ENCODE results near the gene SHH.

The SHH gene

GRCh38 chr7:155790666-155791065, 21.6 kb downstream of the SHH start:
- no peak overlapping the region for H3K23ac ChIP-seq (ENCODE audit: low read length)
- H3K4me1 ChIP-seq (ENCODE audit: control insufficient read depth in 1 of 2, insufficient read depth in 2 of 2, low read length in 2 of 2): peaks cover 0 to 9% of the 10 kb centered on the region in 2 experiments
- no peak overlapping the region for H4K12ac ChIP-seq (ENCODE audit: low read depth, low read length)
- WGBS (ENCODE audit: extremely low coverage, insufficient coverage, insufficient read length): no CpG with 5 or more reads among the region's 8 CpGs
- H3K4me2 ChIP-seq (ENCODE audit: low read length): no peak overlapping the region
- no peak overlapping the region for H3K9ac ChIP-seq (ENCODE audit: low read length)
- H4K8ac ChIP-seq (ENCODE audit: low read depth, low read length): no peak overlapping the region
- peaks cover 5% of the 10 kb centered on the region for H3K27me3 ChIP-seq (ENCODE audit: insufficient read depth, low read length)
- no peak overlapping the region for H4K91ac ChIP-seq (ENCODE audit: low read depth, low read length)
- H3K79me1 ChIP-seq (ENCODE audit: low read length): no peaks in the 10 kb centered on the region
- DNase-seq: no peak
- H3K4ac ChIP-seq (ENCODE audit: low read depth, low read length): no peak overlapping the region
- no peak overlapping the region for H2BK12ac ChIP-seq (ENCODE audit: low read length)
- no peak overlapping the region for H3K14ac ChIP-seq (ENCODE audit: low read length)
- no peak overlapping the region for H2BK5ac ChIP-seq (ENCODE audit: low read depth, low read length, poor library complexity)
- no peak overlapping the region for H3K27ac ChIP-seq (ENCODE audit: low read depth, low read length)
- H3K79me2 ChIP-seq (ENCODE audit: control insufficient read depth, insufficient read depth, low read length, poor library complexity): no peaks in the 10 kb centered on the region
- H3K9me3 ChIP-seq (ENCODE audit: insufficient read depth, low read depth, low read length): peaks cover 11% of the 10 kb centered on the region
- H3K4me3 ChIP-seq (ENCODE audit: low read depth, low read length): no peak overlapping the region
- H3K36me3 ChIP-seq (ENCODE audit: control insufficient read depth in 1 of 2, insufficient read depth in 2 of 2, low read length in 2 of 2): no peaks in the 10 kb centered on the region
- no peak overlapping the region for H3K18ac ChIP-seq (ENCODE audit: low read length)
- H2AK5ac ChIP-seq (ENCODE audit: low read length): no peak overlapping the region
- H2AFZ ChIP-seq (ENCODE audit: insufficient read depth, low read length, poor library complexity): no peak overlapping the region
- H2BK120ac ChIP-seq (ENCODE audit: insufficient read depth, low read length, poor library complexity): no peak overlapping the region

GRCh38 chr7:155789001-155789725, 23.1 kb downstream of the SHH start:
- Histone ChIP-seq H4K12ac (ENCODE audit: low read depth, low read length) (no peak overlapping the region), H3K4me1 (ENCODE audit: control insufficient read depth in 1 of 2, insufficient read depth in 2 of 2, low read length in 2 of 2) (peaks cover 0 to 9% of the 10 kb centered on the region in 2 experiments), H2AFZ (ENCODE audit: insufficient read depth, low read length, poor library complexity) (no peak overlapping the region), H2BK120ac (ENCODE audit: insufficient read depth, low read length, poor library complexity) (no peak overlapping the region), H3K18ac (ENCODE audit: low read length) (no peak overlapping the region), H3K4ac (ENCODE audit: low read depth, low read length) (no peak overlapping the region), H3K4me3 (ENCODE audit: low read depth, low read length) (no peak overlapping the region), H3K4me2 (ENCODE audit: low read length) (no peak overlapping the region), H3K36me3 (ENCODE audit: control insufficient read depth in 1 of 2, insufficient read depth in 2 of 2, low read length in 2 of 2) (peaks cover 0 to 2% of the 10 kb centered on the region in 2 experiments), H3K27ac (ENCODE audit: low read depth, low read length) (no peak overlapping the region), H4K91ac (ENCODE audit: low read depth, low read length) (no peak overlapping the region), H3K79me1 (ENCODE audit: low read length) (no peaks in the 10 kb centered on the region), H3K14ac (ENCODE audit: low read length) (no peak overlapping the region), H3K23ac (ENCODE audit: low read length) (no peak overlapping the region), H2AK5ac (ENCODE audit: low read length) (no peak overlapping the region), H2BK12ac (ENCODE audit: low read length) (no peak overlapping the region), H3K27me3 (ENCODE audit: insufficient read depth, low read length) (peaks cover 5% of the 10 kb centered on the region), H3K9me3 (ENCODE audit: insufficient read depth, low read depth, low read length) (peaks cover 9% of the 10 kb centered on the region), H3K79me2 (ENCODE audit: control insufficient read depth, insufficient read depth, low read length, poor library complexity) (no peaks in the 10 kb centered on the region), H2BK5ac (ENCODE audit: low read depth, low read length, poor library complexity) (no peak overlapping the region), H4K8ac (ENCODE audit: low read depth, low read length) (no peak overlapping the region), H3K9ac (ENCODE audit: low read length) (no peak overlapping the region)
- WGBS (ENCODE audit: extremely low coverage, insufficient coverage, insufficient read length): no CpG with 5 or more reads among the region's 29 CpGs
- DNase-seq: peak; percentile 83 to 86

GRCh38 chr7:155788616-155789000, 23.7 kb downstream of the SHH start:
- Histone ChIP-seq H2BK120ac (ENCODE audit: insufficient read depth, low read length, poor library complexity) (no peak overlapping the region), H4K91ac (ENCODE audit: low read depth, low read length) (no peak overlapping the region), H3K23ac (ENCODE audit: low read length) (no peak overlapping the region), H3K18ac (ENCODE audit: low read length) (no peak overlapping the region), H3K4me1 (ENCODE audit: control insufficient read depth in 1 of 2, insufficient read depth in 2 of 2, low read length in 2 of 2) (peaks cover 0 to 9% of the 10 kb centered on the region in 2 experiments), H3K79me2 (ENCODE audit: control insufficient read depth, insufficient read depth, low read length, poor library complexity) (no peaks in the 10 kb centered on the region), H3K4me2 (ENCODE audit: low read length) (no peak overlapping the region), H3K4ac (ENCODE audit: low read depth, low read length) (no peak overlapping the region), H3K9ac (ENCODE audit: low read length) (no peak overlapping the region), H4K12ac (ENCODE audit: low read depth, low read length) (no peak overlapping the region), H3K27ac (ENCODE audit: low read depth, low read length) (no peak overlapping the region), H2AK5ac (ENCODE audit: low read length) (no peak overlapping the region), H2BK5ac (ENCODE audit: low read depth, low read length, poor library complexity) (no peak overlapping the region), H3K79me1 (ENCODE audit: low read length) (no peaks in the 10 kb centered on the region), H3K27me3 (ENCODE audit: insufficient read depth, low read length) (peaks cover 5% of the 10 kb centered on the region), H2BK12ac (ENCODE audit: low read length) (no peak overlapping the region), H3K36me3 (ENCODE audit: control insufficient read depth in 1 of 2, insufficient read depth in 2 of 2, low read length in 2 of 2) (peaks cover 0 to 2% of the 10 kb centered on the region in 2 experiments), H4K8ac (ENCODE audit: low read depth, low read length) (no peak overlapping the region), H3K14ac (ENCODE audit: low read length) (no peak overlapping the region), H2AFZ (ENCODE audit: insufficient read depth, low read length, poor library complexity) (no peak overlapping the region), H3K9me3 (ENCODE audit: insufficient read depth, low read depth, low read length) (peaks cover 7% of the 10 kb centered on the region), H3K4me3 (ENCODE audit: low read depth, low read length) (no peak overlapping the region)
- no CpG with 5 or more reads among the region's 22 CpGs for WGBS (ENCODE audit: extremely low coverage, insufficient coverage, insufficient read length)
- peak; percentile 68 to 85 for DNase-seq

GRCh38 chr7:155787171-155787851, 25.0 kb downstream of the SHH start:
- no peak overlapping the region for H2BK120ac ChIP-seq (ENCODE audit: insufficient read depth, low read length, poor library complexity)
- peaks cover 5% of the 10 kb centered on the region for H3K27me3 ChIP-seq (ENCODE audit: insufficient read depth, low read length)
- no peaks in the 10 kb centered on the region for H3K79me1 ChIP-seq (ENCODE audit: low read length)
- H2AK5ac ChIP-seq (ENCODE audit: low read length): no peak overlapping the region
- H4K91ac ChIP-seq (ENCODE audit: low read depth, low read length): no peak overlapping the region
- H3K18ac ChIP-seq (ENCODE audit: low read length): no peak overlapping the region
- peak overlapping the region; percentile 86 for H3K4me2 ChIP-seq (ENCODE audit: low read length)
- H2AFZ ChIP-seq (ENCODE audit: insufficient read depth, low read length, poor library complexity): peak overlapping the region; percentile 5
- no peak overlapping the region for H2BK12ac ChIP-seq (ENCODE audit: low read length)
- no CpG with 5 or more reads among the region's 68 CpGs for WGBS (ENCODE audit: extremely low coverage, insufficient coverage, insufficient read length)
- no peak overlapping the region for H3K27ac ChIP-seq (ENCODE audit: low read depth, low read length)
- no peak overlapping the region for H4K8ac ChIP-seq (ENCODE audit: low read depth, low read length)
- no peak overlapping the region for H3K4ac ChIP-seq (ENCODE audit: low read depth, low read length)
- no peaks in the 10 kb centered on the region for H3K79me2 ChIP-seq (ENCODE audit: control insufficient read depth, insufficient read depth, low read length, poor library complexity)
- no peaks in the 10 kb centered on the region for H3K9me3 ChIP-seq (ENCODE audit: insufficient read depth, low read depth, low read length)
- no peak overlapping the region for H3K9ac ChIP-seq (ENCODE audit: low read length)
- peak; percentile 32 to 70 for DNase-seq
- H3K36me3 ChIP-seq (ENCODE audit: control insufficient read depth in 1 of 2, insufficient read depth in 2 of 2, low read length in 2 of 2): peaks cover 5 to 6% of the 10 kb centered on the region in 2 experiments
- H3K14ac ChIP-seq (ENCODE audit: low read length): no peak overlapping the region
- H4K12ac ChIP-seq (ENCODE audit: low read depth, low read length): no peak overlapping the region
- H3K4me1 ChIP-seq (ENCODE audit: control insufficient read depth in 1 of 2, insufficient read depth in 2 of 2, low read length in 2 of 2): peaks cover 0 to 9% of the 10 kb centered on the region in 2 experiments
- H3K4me3 ChIP-seq (ENCODE audit: low read depth, low read length): peak overlapping the region; percentile 60
- no peak overlapping the region for H2BK5ac ChIP-seq (ENCODE audit: low read depth, low read length, poor library complexity)
- H3K23ac ChIP-seq (ENCODE audit: low read length): no peak overlapping the region

Measured in trophoblast cell (in vitro differentiated cells and primary cell).